Upper lobe of left lung (tissue), 4 donors: ENCODE data around the gene NBL1.

Experiments
- CTCF ChIP-seq, 6 experiments: fragments of 450-650 bp in 4 of 6; fragments of 200-600 bp in 2 of 6; sonication (generic) in 2 of 6; IDR thresholded peaks; one replicate each; pipeline ENCODE4 v1.5.1; 2016 to 2019; ENCODE audit warnings: antibody characterized with exemption in 6 of 6
- POLR2A ChIP-seq, 4 donors: fragments of 450-650 bp; IDR thresholded peaks; one replicate each; pipeline ENCODE4 v1.5.1; 2016 to 2017; ENCODE audit warnings: antibody characterized with exemption in 4 of 4, mild to moderate bottlenecking in 2 of 4

GRCh38 chr1:19705464-19705863 is 61.4 kb downstream of the NBL1 start:
- TF ChIP-seq CTCF (IDR thresholded peaks at IDR 0.05) (no peak), POLR2A (IDR thresholded peaks at IDR 0.05) (no peak)
